K562 (cell line): Measurements from ENCODE around the gene SLC36A1. TPM values are rescaled to one million over a fixed set of nuclear protein-coding genes. Genes with fewer than 3 reads are reported as not detected.

ENCODE experiments used
- ATAC-seq: fragments of 200-7000 bp; cut with Tn5 transposase; 3 replicates; pipeline ENCODE4 v1.9.1; 2020; ENCODE audit warnings: moderate library complexity
- BruUV-seq: library from RNA; stranded (reverse); fragments of 400-500 nt; replicated peaks from 2 replicates; lab custom pipeline; 2021; lab: Mats Ljungman, UMichigan
- CTCF ChIA-PET: fragments of 300-600 bp; formaldehyde crosslinking; extraction: SDS; loops from one replicate; lab custom pipeline; 2021; ENCODE audit warnings: low intra/inter-chr PET ratio; lab: Yijun Ruan, JAX
- POLR2A ChIA-PET: fragments of 300-600, 350-650 bp; sonication (Branson Sonifier 250); formaldehyde crosslinking; extraction: SDS; loops from one replicate; lab custom pipeline; 2021; ENCODE audit warnings: antibody characterized with exemption, inconsistent platforms; lab: Yijun Ruan, JAX
- DNase-seq, 4 experiments: peaks; one replicate each; pipeline versions ENCODE4 v3.0.0 to v3.0.0-alpha.2; 2011 to 2018; ENCODE audit warnings: low spot score in 3 of 4, mixed read lengths in 3 of 4; ENCODE audit errors: extremely low read depth in 1 of 4
- FAIRE-seq: peaks from 2 replicates; lab custom pipeline; 2011; peaks lifted over from hg19 to GRCh38; lab: Jason Lieb, UNC
- H2AFZ ChIP-seq: 2 replicates; pipeline ENCODE4 v1.6.0; 2011; ENCODE audit warnings: low read depth, low read length, control low read depth, inconsistent platforms
- H3K27ac ChIP-seq: fragments of 200-600 bp; 3 replicates; pipeline ENCODE4 v1.8.0; 2011; ENCODE audit warnings: low read depth, mild to moderate bottlenecking, control low read depth, inconsistent platforms, low read length, moderate library complexity, mixed read lengths; ENCODE audit errors: extremely low read depth
- H3K27me3 ChIP-seq, 2 experiments: fragments of 300-600 bp in 1 of 2; 2 replicates in 1 of 2; 3 replicates in 1 of 2; pipeline versions ENCODE4 v1.6.0 to v1.8.0; 2011; ENCODE audit warnings: inconsistent platforms in 2 of 2, low read length in 2 of 2, mild to moderate bottlenecking in 1 of 2, mixed read lengths in 1 of 2, moderate library complexity in 1 of 2; ENCODE audit not compliant: control insufficient read depth in 2 of 2, insufficient read depth in 2 of 2
- H3K36me3 ChIP-seq: fragments of 300-600 bp; 3 replicates; pipeline ENCODE4 v1.8.0; 2011; ENCODE audit warnings: mild to moderate bottlenecking, low read length, inconsistent platforms; ENCODE audit not compliant: control insufficient read depth, insufficient read depth
- H3K4me1 ChIP-seq, 2 experiments: fragments of 200-600 bp in 1 of 2; replicated peaks in 1 of 2; 2 replicates in 1 of 2; 3 replicates in 1 of 2; pipeline versions ENCODE4 v1.5.1 to v1.8.0; 2011; ENCODE audit warnings: inconsistent platforms in 2 of 2, low read length in 2 of 2, mild to moderate bottlenecking in 1 of 2, mixed read lengths in 1 of 2, moderate library complexity in 1 of 2; ENCODE audit not compliant: control insufficient read depth in 2 of 2, insufficient read depth in 2 of 2
- H3K4me2 ChIP-seq: 2 replicates; pipeline ENCODE4 v1.6.1; 2011; ENCODE audit warnings: low read length, control low read depth, inconsistent platforms, mixed read lengths; ENCODE audit not compliant: insufficient read depth
- H3K4me3 ChIP-seq: fragments of 200-600 bp; sonication (generic), shearing (Covaris generic); 2 replicates; pipeline ENCODE4 v1.5.1; 2016; ENCODE audit warnings: control low read depth, inconsistent platforms
- H3K79me2 ChIP-seq: fragments of 200-600 bp; 3 replicates; pipeline ENCODE4 v1.8.0; 2011; ENCODE audit warnings: low read length, inconsistent platforms; ENCODE audit not compliant: control insufficient read depth, insufficient read depth
- H3K9ac ChIP-seq, 2 experiments: 2 replicates each; pipeline versions ENCODE4 v1.6.0 to v1.6.1; 2011; ENCODE audit warnings: low read depth in 2 of 2, low read length in 2 of 2, control low read depth in 1 of 2, inconsistent platforms in 1 of 2, mild to moderate bottlenecking in 1 of 2, mixed read lengths in 1 of 2; ENCODE audit not compliant: insufficient read depth in 1 of 2
- H3K9me1 ChIP-seq: one replicate; pipeline ENCODE4 v1.6.0; 2011; ENCODE audit warnings: inconsistent platforms, mild to moderate bottlenecking, low read length, moderate library complexity; ENCODE audit not compliant: control insufficient read depth, insufficient read depth
- H3K9me3 ChIP-seq: replicated peaks from 2 replicates; pipeline ENCODE4 v1.5.1; 2011; ENCODE audit warnings: low read depth, low read length, inconsistent platforms; ENCODE audit not compliant: control insufficient read depth, insufficient read depth
- H4K20me1 ChIP-seq: replicated peaks from 2 replicates; pipeline ENCODE4 v1.6.1; 2011; ENCODE audit warnings: low read length, inconsistent platforms, mixed read lengths; ENCODE audit not compliant: control insufficient read depth, insufficient read depth
- ASH1L ChIP-seq: fragments of 450-650 bp; IDR thresholded peaks from 2 replicates; pipeline ENCODE4 v1.6.1; 2018; ENCODE audit warnings: borderline replicate concordance, mild to moderate bottlenecking, low read depth; ENCODE audit not compliant: partially characterized antibody
- CAMTA2 ChIP-seq: fragments of 250-450 bp; sonication (Bioruptor Pico); conservative IDR thresholded peaks from 2 replicates; pipeline ENCODE4 v1.5.1; 2022
- E2F8 ChIP-seq: fragments of 450-650 bp; IDR thresholded peaks from 2 replicates; pipeline ENCODE4 v1.7.1; 2018; ENCODE audit warnings: mild to moderate bottlenecking, low read depth; ENCODE audit not compliant: partially characterized antibody
- HSF4 ChIP-seq: fragments of 250-450 bp; sonication (Bioruptor Pico); IDR thresholded peaks from 2 replicates; pipeline ENCODE4 v2.1.2; 2022; ENCODE audit warnings: mild to moderate bottlenecking, moderate library complexity, borderline replicate concordance
- MEIS2 ChIP-seq: fragments of 450-650 bp; IDR thresholded peaks from 2 replicates; pipeline ENCODE4 v1.6.1; 2014; ENCODE audit warnings: mild to moderate bottlenecking; ENCODE audit not compliant: partially characterized antibody
- MYC ChIP-seq, 2 experiments: fragments of 250-450 bp in 1 of 2; sonication (Bioruptor Pico) in 1 of 2; IDR thresholded peaks; 2 replicates each; pipeline versions ENCODE4 v1.5.1 to v1.6.1; 2012 to 2021; ENCODE audit warnings: low read depth in 2 of 2, borderline replicate concordance in 1 of 2, improper control_type of control experiment in 1 of 2, low read length in 1 of 2, mild to moderate bottlenecking in 1 of 2, moderate library complexity in 1 of 2
- PHTF2 ChIP-seq: fragments of 250-450 bp; sonication (Bioruptor Pico); IDR thresholded peaks from 2 replicates; pipeline ENCODE4 v1.5.0; 2021; ENCODE audit warnings: mild to moderate bottlenecking
- PKNOX1 ChIP-seq: fragments of 450-650 bp; IDR thresholded peaks from 2 replicates; pipeline ENCODE4 v1.6.1; 2016
- RBFOX2 ChIP-seq: fragments of 200-400 bp; formaldehyde crosslinking; IDR thresholded peaks from 2 replicates; pipeline ENCODE4 v1.6.1; 2017; ENCODE audit warnings: low read depth, mild to moderate bottlenecking, low read length, moderate library complexity
- RBM15 ChIP-seq: fragments of 200-400 bp; formaldehyde crosslinking; IDR thresholded peaks from 2 replicates; pipeline ENCODE4 v1.6.1; 2018; ENCODE audit warnings: mild to moderate bottlenecking, low read length, moderate library complexity; ENCODE audit not compliant: insufficient read depth
- RCOR1 ChIP-seq, 2 experiments: IDR thresholded peaks; 2 replicates each; pipeline ENCODE4 v1.6.1; 2012; ENCODE audit warnings: low read depth in 2 of 2, low read length in 2 of 2, borderline replicate concordance in 1 of 2, improper control_type of control experiment in 1 of 2
- ZNF140 ChIP-seq: fragments of 250-450 bp; sonication (Bioruptor Pico); IDR thresholded peaks from 2 replicates; pipeline ENCODE4 v1.8.0; 2021; ENCODE audit warnings: moderate library complexity, mild to moderate bottlenecking, inconsistent platforms
- ZNF3 ChIP-seq: fragments of 250-450 bp; sonication (Bioruptor Pico); IDR thresholded peaks from 2 replicates; pipeline ENCODE4 v1.5.0; 2021; ENCODE audit warnings: mild to moderate bottlenecking, moderate library complexity
- ZNF311 ChIP-seq: fragments of 250-450 bp; sonication (Bioruptor Pico); IDR thresholded peaks from 2 replicates; pipeline ENCODE4 v1.4.0; 2020; ENCODE audit warnings: mild to moderate bottlenecking, moderate library complexity
- ZNF408 ChIP-seq: fragments of 250-450 bp; sonication (Bioruptor Pico); IDR thresholded peaks from 2 replicates; pipeline ENCODE4 v1.4.0; 2020; ENCODE audit warnings: low read depth, mild to moderate bottlenecking, moderate library complexity
- WGBS: fragments of 100-300 bp; shearing (Covaris generic); methylation state at CpG from one replicate; pipeline ENCODE4 v1.1.6; 2016; ENCODE audit warnings: low coverage, mixed read lengths; ENCODE audit not compliant: insufficient coverage; ENCODE audit errors: missing lambda C conversion rate; 5-methylcytosine and 5-hydroxymethylcytosine counted together
- in situ Hi-C: fragments of 300-500 bp; cut with MboI; formaldehyde crosslinking; loops from 4 replicates; pipeline ENCODE4 v1.15.0; 2018; ENCODE audit warnings: inconsistent platforms, mixed read lengths
- intact Hi-C: fragments of 100-400 bp; cut with micrococcal nuclease; formaldehyde crosslinking; loops from 2 replicates; pipeline ENCODE4 v1.14.2; 2022
- polyA plus RNA-seq, 8 experiments: library from polyadenylated mRNA; depleted of rRNA in 4 of 8; stranded (reverse) in 5 of 8; unstranded in 3 of 8; fragments of >200 nt; fragmentation: Nextera tagmentation in 2 of 8; fragmentation: Illumina TruSeq in 1 of 8; extraction: Ambion mirVana in 2 of 8; extraction: Trizol in 1 of 8; gene quantifications; 2 replicates each; pipeline versions ENCODE4 v1.2.1 to v1.2.3, GENCODE V29; 2011 to 2014; ENCODE audit warnings: inconsistent platforms in 1 of 8, missing spikeins in 1 of 8
- total RNA-seq, 7 experiments: library from RNA; depleted of rRNA in 6 of 7; stranded (reverse); fragments of >200 nt in 6 of 7; fragmentation: Illumina TruSeq in 2 of 7; extraction: Trizol in 2 of 7; gene quantifications; 2 replicates each; pipeline versions ENCODE4 v1.2.1 to v1.2.3, GENCODE V29; 2011 to 2021; ENCODE audit warnings: low replicate concordance in 1 of 7

SLC36A1 gene
- total and polyA plus RNA-seq, 9 of the 15 experiments (the other 6 are each of a cell fraction or from before 2014, with no cell fraction given) = 1.6 to 8.4 (median 4.6) TPM

GRCh38 chr5:151523335-151523734, 75.9 kb downstream of the SLC36A1 start:
- H3K4me1 ChIP-seq = no peaks in the 10 kb centered on the region
- no peak overlapping the region for H3K4me3 ChIP-seq
- no peaks in the 10 kb centered on the region for H3K36me3 ChIP-seq
- intact Hi-C loops (loop anchor here (2.0 to 5.0 kb wide), 5 partner anchors 77 to 396 kb away; partner anchors contain the start of gene SLC36A1), in situ Hi-C loops (loop anchor here (10.0 kb wide), 1 partner anchor 399 kb away; no protein-coding TSS in a partner anchor)
- H3K9ac ChIP-seq = no peak overlapping the region
- ChIA-PET CTCF (interaction anchor here (1.1 to 1.4 kb wide), 2 partner anchors 23 to 76 kb away, joined by 3 read pairs; partner anchors contain the start of gene SLC36A1), POLR2A (interaction anchor here (0.9 to 1.0 kb wide), 2 partner anchors 38 to 397 kb away, joined by 3 to 5 read pairs; no protein-coding TSS in a partner anchor)
- H3K9me3 ChIP-seq = no peaks in the 10 kb centered on the region
- no peak overlapping the region for H3K27ac ChIP-seq
- no peak overlapping the region for H3K4me2 ChIP-seq
- H2AFZ ChIP-seq = no peak overlapping the region
- ATAC-seq = peak; percentile 91
- peaks cover 17 to 27% of the 10 kb centered on the region in 2 experiments for H3K27me3 ChIP-seq
- 0% methylated on average over 2 of the region's 2 CpGs for WGBS
- no peaks in the 10 kb centered on the region for H4K20me1 ChIP-seq
- no peaks in the 10 kb centered on the region for H3K9me1 ChIP-seq
- BruUV-seq = no TSS peak
- peak; percentile 55 to 66 (median 58) for DNase-seq
- no peaks in the 10 kb centered on the region for H3K79me2 ChIP-seq
- FAIRE-seq = peak; percentile 71
- no peak for TF ChIP-seq RBM15
- TF ChIP-seq CAMTA2 (CRISPR knock-in tag) = no peak
- peak in 1 of 2 experiments; percentile 47; a peak in 1 of 4 replicates for TF ChIP-seq RCOR1 (IDR thresholded peaks at IDR 0.05; ENCODE audit: borderline replicate concordance in 1 of 2, low read depth in 2 of 2, low read length in 2 of 2)
- TF ChIP-seq HSF4 = no peak
- no peak for TF ChIP-seq MYC (IDR thresholded peaks at IDR 0.05; ENCODE audit: low read depth, low read length)
- no peak for TF ChIP-seq MYC (CRISPR knock-in tag; IDR thresholded peaks at IDR 0.05; ENCODE audit: borderline replicate concordance, low read depth)
- no peak for TF ChIP-seq ZNF3 (CRISPR knock-in tag)
- TF ChIP-seq MEIS2 = no peak
- TF ChIP-seq PKNOX1 = 0 out of 2 replicates have a peak, but pooled peaks have one; percentile 10
- TF ChIP-seq ZNF140 (CRISPR knock-in tag) = no peak
- no peak for TF ChIP-seq E2F8
- no peak for TF ChIP-seq ZNF408 (CRISPR knock-in tag)
- no peak for TF ChIP-seq ASH1L
- no peak for TF ChIP-seq ZNF311 (CRISPR knock-in tag)
- no peak for TF ChIP-seq RBFOX2
- TF ChIP-seq PHTF2 (CRISPR knock-in tag) = no peak
